Measurements from ENCODE around the gene ZMYM4.
"Not testable (repeated sequence)": the region's sequence is repeated elsewhere in the genome, so short reads cannot be mapped to it uniquely, and the experiment has no call there.

Gene ZMYM4

DNA sequence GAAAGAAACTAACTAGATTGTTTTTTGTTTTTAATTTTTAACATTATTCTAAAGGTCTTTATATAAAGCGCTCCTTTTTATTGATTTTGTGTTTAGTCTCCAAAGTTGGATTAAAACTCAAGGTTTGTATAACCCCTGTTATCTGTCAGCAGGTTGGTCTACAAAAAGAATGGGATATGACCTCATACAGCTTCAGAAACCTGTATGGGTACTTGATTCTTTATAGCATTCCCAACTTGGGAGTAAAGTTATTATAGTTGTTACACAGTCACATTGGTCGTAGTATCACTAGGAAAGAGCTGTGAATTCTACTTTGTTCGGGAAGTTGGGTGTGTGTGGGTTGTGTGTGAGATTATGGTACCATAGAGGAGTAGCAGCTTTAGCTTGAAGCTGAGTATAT lies 52.4 kb downstream of the ZMYM4 start:
- Histone ChIP-seq H3K9me3 (ENCODE audit: control insufficient read depth, insufficient read depth, low read length) (no peaks in the 10 kb centered on the region), H3K36me3 (ENCODE audit: insufficient read depth, low read length) (no peaks in the 10 kb centered on the region), H3K4me1 (ENCODE audit: insufficient read depth, low read length) (no peaks in the 10 kb centered on the region), H3K9ac (ENCODE audit: low read depth, low read length) (no peak overlapping the region)

DNA sequence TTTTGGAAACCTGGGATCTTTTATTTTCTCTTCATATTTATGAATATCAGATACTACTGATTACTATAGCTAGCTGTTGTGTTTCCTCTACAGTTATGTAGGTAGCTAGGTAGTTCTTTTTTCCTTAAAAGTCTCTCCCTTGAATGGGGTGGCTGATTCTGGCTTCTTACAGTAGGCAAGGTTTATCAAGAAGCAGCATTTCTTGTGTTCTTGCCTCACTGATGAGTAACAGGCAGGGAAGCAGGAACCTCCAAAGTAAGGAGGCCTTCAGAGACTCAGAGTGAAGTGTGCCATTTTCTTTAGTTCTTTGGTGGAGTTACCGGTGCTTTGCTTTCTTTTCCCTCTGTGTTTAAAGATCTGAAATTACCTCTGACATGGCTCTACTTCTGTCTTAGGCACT lies 56.0 kb downstream of the ZMYM4 start:
- Histone ChIP-seq H3K9me3 (ENCODE audit: control insufficient read depth, insufficient read depth, low read length) (no peaks in the 10 kb centered on the region), H3K9ac (ENCODE audit: low read depth, low read length) (no peak overlapping the region), H3K4me1 (ENCODE audit: insufficient read depth, low read length) (no peaks in the 10 kb centered on the region), H3K36me3 (ENCODE audit: insufficient read depth, low read length) (peaks cover 3% of the 10 kb centered on the region; the same call in 1 of the 2 replicates)

DNA sequence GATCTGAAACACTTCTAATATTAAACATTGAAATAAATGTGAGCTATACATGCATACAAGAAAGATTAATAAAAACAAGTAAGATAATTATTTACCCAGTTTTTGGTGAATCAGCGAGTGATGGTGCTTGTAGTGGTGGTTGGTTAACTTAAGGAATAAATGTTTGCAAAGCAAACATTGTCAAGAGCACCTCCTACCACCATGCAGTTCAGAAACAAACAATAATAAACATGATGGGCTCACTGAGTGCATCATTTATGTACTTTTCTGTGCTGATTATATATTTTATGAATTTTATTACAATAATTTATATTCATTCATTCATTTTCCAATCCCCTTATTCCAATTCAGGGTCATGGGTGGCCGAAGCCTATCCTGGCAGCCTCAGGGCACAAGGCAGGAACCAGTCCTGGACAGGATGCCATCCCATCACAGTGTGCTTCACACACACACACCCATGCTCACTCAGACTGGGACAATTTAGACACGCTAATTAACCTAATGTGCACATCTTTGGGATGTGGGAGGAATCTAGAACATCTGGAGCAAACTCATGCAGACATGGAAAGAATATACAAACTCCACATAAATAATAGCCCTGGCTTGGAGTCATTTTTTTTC lies 57.8 kb downstream of the ZMYM4 start:
- H3K9ac ChIP-seq (ENCODE audit: low read depth, low read length): no peak overlapping the region
- no peaks in the 10 kb centered on the region for H3K4me1 ChIP-seq (ENCODE audit: insufficient read depth, low read length)
- no peaks in the 10 kb centered on the region for H3K9me3 ChIP-seq (ENCODE audit: control insufficient read depth, insufficient read depth, low read length)
- H3K36me3 ChIP-seq (ENCODE audit: insufficient read depth, low read length): peaks cover 3% of the 10 kb centered on the region; the same call in 1 of the 2 replicates

DNA sequence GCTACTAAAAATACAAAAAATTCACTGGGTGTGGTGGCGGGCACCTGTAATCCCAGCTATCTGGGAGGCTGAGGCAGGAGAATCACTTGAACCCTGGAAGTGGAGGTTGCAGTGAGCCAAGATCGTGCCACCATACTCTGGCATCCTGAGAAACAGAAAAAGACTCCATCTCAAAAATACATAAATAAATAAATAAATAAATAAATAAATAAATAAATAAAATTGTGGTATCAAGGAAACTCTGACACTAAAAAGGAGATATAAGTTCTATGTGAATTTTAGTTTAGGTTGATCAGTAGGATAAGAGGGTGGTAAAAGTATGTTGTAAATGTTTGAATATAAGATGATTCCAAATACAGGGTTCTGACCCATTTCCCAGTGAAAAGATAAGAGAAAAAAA lies 63.1 kb downstream of the ZMYM4 start:
- not testable (repeated sequence) for H3K36me3 ChIP-seq (ENCODE audit: insufficient read depth, low read length)

DNA sequence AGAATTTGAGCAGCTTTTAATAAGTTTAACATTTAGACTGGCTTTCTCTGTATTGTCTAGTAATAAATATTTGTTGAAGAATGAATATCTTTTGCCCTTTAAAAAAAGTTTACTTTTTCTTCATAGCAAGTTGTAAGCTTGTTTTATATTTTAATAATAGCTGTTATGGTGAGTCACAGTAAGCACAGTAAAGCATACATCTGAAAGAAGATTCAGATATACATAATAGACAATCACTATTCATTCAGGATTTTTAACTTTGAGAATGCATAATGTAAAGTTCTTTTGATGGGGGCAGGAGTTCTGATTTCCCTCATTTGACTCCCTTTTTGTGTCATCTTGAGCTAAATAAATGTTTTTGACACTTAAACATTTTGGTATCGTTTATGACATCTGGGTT lies 66.0 kb downstream of the ZMYM4 start:
- no peaks in the 10 kb centered on the region for H3K9me3 ChIP-seq (ENCODE audit: control insufficient read depth, insufficient read depth, low read length)
- H3K36me3 ChIP-seq (ENCODE audit: insufficient read depth, low read length): no peaks in the 10 kb centered on the region; the same call in 1 of the 2 replicates
- no peak overlapping the region for H3K9ac ChIP-seq (ENCODE audit: low read depth, low read length)
- H3K4me1 ChIP-seq (ENCODE audit: insufficient read depth, low read length): no peaks in the 10 kb centered on the region

More for the DNA sequence above, 63.1 kb downstream of the ZMYM4 start:
- H3K4me1 ChIP-seq (ENCODE audit: insufficient read depth, low read length); H3K9me3 ChIP-seq (ENCODE audit: control insufficient read depth, insufficient read depth, low read length); H3K9ac ChIP-seq (ENCODE audit: low read depth, low read length): not testable (repeated sequence)

DNA sequence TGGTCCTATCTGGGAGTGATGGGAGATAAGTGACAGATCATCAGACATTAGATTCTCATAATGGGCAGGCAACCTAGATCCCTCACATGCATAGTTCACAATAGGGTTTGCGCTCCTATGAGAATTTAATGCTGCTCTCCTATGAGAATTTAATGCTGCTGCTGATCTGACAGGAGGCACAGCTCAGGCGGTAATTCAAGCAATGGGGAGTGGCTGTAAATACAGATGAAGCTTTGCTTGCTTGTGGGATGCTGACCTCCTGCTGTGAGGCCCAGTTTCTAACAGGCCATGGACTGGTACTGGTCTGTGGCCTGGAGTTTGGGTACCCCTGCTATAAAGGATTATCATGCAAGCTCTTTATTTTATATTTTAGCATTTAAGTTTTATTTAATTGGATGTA lies 72.0 kb downstream of the ZMYM4 start:
- H3K9me3 ChIP-seq (ENCODE audit: control insufficient read depth, insufficient read depth, low read length): no peaks in the 10 kb centered on the region

DNA sequence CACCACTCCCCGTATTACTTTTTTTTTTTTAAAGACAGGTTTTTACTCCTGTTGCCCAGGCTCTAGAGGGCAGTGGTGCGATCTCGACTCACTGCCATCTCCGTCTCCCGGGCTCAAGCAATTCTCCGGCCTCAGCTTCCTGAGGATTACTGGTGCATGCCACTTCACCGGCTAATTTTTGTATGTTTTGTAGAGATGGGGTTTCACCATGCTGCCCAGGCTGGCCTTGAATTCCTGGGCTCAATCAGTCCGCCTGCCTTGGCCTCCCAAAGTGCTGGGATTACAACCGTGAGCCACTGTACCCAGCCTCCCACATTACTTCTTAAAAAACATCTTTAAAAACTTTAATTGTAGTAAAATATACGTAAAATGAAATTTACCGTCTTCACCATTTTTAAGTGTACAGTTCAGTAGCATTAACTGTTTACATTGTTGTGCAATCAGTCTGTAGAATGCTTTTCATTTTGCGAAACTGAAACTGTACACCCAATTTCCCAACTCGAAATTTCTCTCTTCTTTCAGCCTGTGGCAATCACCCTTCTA lies 77.0 kb downstream of the ZMYM4 start:
- Histone ChIP-seq H3K9ac (ENCODE audit: low read depth, low read length) (no peak overlapping the region), H3K36me3 (ENCODE audit: insufficient read depth, low read length) (no peaks in the 10 kb centered on the region), H3K9me3 (ENCODE audit: control insufficient read depth, insufficient read depth, low read length) (no peaks in the 10 kb centered on the region), H3K4me1 (ENCODE audit: insufficient read depth, low read length) (no peaks in the 10 kb centered on the region)

More for the DNA sequence above, 72.0 kb downstream of the ZMYM4 start:
- no peaks in the 10 kb centered on the region for H3K36me3 ChIP-seq (ENCODE audit: insufficient read depth, low read length)
- no peaks in the 10 kb centered on the region for H3K4me1 ChIP-seq (ENCODE audit: insufficient read depth, low read length)
- no peak overlapping the region for H3K9ac ChIP-seq (ENCODE audit: low read depth, low read length)

DNA sequence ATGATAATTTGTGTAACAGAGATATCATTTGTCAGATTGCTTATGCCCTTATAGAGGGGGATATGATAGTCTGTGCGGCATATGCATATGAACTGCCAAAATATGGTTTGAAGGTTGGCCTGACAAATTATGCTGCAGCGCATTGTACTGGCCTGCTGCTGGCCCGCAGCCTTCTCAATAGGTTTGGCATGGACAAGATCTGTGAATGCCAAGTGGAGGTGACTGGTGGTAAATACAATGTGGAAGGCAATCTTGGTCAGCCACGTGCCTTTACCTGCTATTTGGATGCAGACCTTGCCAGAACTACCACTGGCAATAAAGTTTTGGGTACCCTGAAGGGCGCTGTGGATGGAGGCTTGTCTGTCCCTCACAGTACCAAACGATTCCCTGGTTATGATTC lies 82.4 kb downstream of the ZMYM4 start:
- H3K9me3 ChIP-seq (ENCODE audit: control insufficient read depth, insufficient read depth, low read length): no peaks in the 10 kb centered on the region

DNA sequence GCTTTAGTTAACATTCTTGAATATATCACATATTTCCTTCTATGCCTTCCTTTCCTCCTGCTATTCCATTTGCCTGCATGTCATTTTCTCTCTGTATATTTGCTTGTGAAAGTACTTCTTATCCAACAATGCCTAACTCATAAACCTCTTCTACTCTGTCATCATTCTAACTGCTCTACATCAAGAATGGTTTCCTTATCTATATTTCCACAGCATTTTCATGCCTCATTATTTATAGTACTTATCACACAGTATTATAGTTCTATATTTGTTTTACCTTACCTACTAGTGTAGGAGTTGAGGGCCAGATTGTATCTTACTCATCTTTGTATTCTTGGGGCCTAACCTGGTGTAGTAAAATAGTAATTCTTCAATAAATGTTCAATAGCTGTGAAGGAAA lies 91.5 kb downstream of the ZMYM4 start:
- no peaks in the 10 kb centered on the region for H3K36me3 ChIP-seq (ENCODE audit: insufficient read depth, low read length)
- no peaks in the 10 kb centered on the region for H3K9me3 ChIP-seq (ENCODE audit: control insufficient read depth, insufficient read depth, low read length)

More for the DNA sequence above, 82.4 kb downstream of the ZMYM4 start:
- no peaks in the 10 kb centered on the region for H3K36me3 ChIP-seq (ENCODE audit: insufficient read depth, low read length)
- H3K4me1 ChIP-seq (ENCODE audit: insufficient read depth, low read length): no peaks in the 10 kb centered on the region
- no peak overlapping the region for H3K9ac ChIP-seq (ENCODE audit: low read depth, low read length)

DNA sequence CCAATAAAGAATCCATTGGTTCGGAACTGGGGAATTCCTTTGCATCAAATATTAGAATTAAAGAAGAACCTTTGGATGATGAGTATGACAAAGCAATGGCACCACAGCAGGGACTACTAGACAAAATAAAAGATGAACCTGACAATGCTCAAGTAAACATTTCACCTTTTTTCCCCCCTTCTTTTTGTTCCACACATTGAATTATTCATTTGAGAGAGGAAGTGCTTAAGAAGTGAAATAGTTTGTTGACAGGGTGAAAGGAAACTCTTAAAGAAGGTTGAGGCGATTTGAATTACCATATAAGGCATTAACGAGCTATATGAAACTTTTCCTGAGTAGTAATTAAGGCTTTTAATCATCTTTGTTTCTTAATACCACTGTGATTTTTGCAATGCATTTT lies 93.1 kb downstream of the ZMYM4 start:
- no peak overlapping the region for H3K9ac ChIP-seq (ENCODE audit: low read depth, low read length)
- H3K4me1 ChIP-seq (ENCODE audit: insufficient read depth, low read length): peaks cover 12% of the 10 kb centered on the region; the same call in 1 of the 2 replicates
- no peaks in the 10 kb centered on the region for H3K9me3 ChIP-seq (ENCODE audit: control insufficient read depth, insufficient read depth, low read length)
- no peaks in the 10 kb centered on the region for H3K36me3 ChIP-seq (ENCODE audit: insufficient read depth, low read length)

More for the DNA sequence above, 91.5 kb downstream of the ZMYM4 start:
- H3K9ac ChIP-seq (ENCODE audit: low read depth, low read length): no peak overlapping the region
- peaks cover 12% of the 10 kb centered on the region; the same call in 1 of the 2 replicates for H3K4me1 ChIP-seq (ENCODE audit: insufficient read depth, low read length)

DNA sequence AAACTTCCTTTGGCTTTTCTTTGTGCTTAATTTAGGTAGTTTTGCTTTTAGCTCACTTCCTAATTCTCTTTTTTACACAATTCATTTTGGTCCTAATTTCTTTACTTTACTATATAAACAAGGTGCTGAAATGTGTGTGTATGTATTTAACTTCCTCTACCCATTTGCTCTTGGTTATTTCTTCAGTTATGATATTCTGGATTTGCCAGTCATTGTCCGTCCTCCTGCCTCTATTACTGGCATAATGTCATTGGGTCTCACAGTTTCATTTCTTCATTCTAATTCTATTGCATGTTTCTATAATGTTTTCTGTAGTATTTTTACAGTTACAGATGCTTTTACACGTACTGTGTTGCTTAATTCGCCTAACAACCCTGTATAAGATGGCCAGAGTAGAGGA lies 96.2 kb downstream of the ZMYM4 start:
- Histone ChIP-seq H3K36me3 (ENCODE audit: insufficient read depth, low read length) (no peaks in the 10 kb centered on the region), H3K9ac (ENCODE audit: low read depth, low read length) (no peak overlapping the region), H3K4me1 (ENCODE audit: insufficient read depth, low read length) (peaks cover 12% of the 10 kb centered on the region; the same call in 1 of the 2 replicates), H3K9me3 (ENCODE audit: control insufficient read depth, insufficient read depth, low read length) (no peaks in the 10 kb centered on the region)

DNA sequence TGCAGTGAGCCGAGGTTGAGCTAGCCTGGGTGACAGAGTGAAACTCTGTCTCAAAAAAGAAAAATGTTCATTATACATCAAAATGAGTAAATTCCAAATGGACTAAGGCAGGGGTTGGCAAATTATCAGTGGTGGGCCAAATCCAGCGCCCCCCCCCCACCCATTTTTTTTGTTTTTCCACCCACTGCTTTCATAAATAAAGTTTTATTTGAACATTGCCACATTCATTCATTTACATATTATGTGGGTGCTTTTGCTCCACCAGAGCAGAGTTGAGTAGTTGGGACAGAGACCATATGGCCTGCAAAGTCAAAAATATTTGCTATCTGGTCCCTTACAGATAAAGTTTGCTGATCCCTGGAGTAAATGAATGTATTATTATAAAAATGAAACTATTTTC lies 99.4 kb downstream of the ZMYM4 start:
- Histone ChIP-seq H3K4me1 (ENCODE audit: insufficient read depth, low read length) (no peaks in the 10 kb centered on the region), H3K9ac (ENCODE audit: low read depth, low read length) (no peak overlapping the region), H3K9me3 (ENCODE audit: control insufficient read depth, insufficient read depth, low read length) (no peaks in the 10 kb centered on the region), H3K36me3 (ENCODE audit: insufficient read depth, low read length) (no peaks in the 10 kb centered on the region)

DNA sequence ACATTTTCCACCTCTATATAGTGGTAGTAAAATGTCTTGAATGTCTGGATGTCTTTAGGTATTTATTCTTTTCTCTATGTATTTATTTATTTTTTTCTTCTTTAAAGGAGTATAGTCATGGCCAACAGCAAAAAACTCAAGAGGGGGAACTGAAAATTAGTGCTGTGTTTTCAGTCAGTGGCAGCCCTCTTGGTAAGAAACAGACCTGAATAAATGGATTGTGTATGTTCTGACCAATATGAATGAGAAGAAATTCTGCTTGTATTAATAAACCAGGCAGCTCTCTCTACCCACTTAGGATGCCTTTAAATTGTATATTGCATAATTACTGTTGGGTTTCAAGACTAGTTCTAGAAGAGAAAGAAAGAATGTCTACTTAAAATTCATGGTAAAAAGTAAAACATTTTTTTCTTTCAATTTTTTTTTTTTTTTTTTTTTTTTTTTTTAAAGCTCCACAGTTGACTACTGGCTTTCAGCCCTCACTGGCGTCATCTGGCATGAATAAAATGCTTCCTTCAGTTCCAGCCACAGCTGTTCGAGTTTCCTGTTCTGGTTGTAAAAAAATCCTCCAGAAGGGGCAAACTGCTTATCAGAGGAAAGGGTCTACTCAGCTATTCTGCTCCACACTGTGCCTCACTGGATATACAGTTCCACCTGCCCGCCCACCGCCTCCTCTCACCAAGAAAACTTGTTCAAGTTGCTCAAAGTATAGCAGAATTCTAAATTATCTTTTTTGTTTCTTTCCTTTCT lies 101.6 kb downstream of the ZMYM4 start:
- no peaks in the 10 kb centered on the region for H3K9me3 ChIP-seq (ENCODE audit: control insufficient read depth, insufficient read depth, low read length)
- H3K9ac ChIP-seq (ENCODE audit: low read depth, low read length): no peak overlapping the region
- no peaks in the 10 kb centered on the region for H3K4me1 ChIP-seq (ENCODE audit: insufficient read depth, low read length)
- no peaks in the 10 kb centered on the region for H3K36me3 ChIP-seq (ENCODE audit: insufficient read depth, low read length)

DNA sequence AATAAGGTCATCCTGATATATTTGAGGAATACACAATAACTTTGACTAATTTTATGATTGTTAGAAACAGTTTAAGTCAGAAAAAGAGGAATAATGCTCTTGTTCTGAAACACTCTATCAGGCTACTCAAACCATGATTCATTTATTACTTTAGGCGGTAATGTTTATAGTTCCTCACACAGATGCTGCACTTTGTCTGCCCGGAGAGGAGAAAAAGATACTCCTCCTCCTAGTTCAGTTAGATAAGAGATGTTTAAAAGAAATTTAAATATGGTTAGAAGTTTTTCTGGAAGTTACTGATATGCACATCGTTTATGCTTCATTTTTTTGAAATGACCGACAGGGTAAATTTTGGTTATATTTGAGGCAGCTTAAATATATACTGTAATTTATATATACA lies 103.0 kb downstream of the ZMYM4 start:
- Histone ChIP-seq H3K36me3 (ENCODE audit: insufficient read depth, low read length) (no peaks in the 10 kb centered on the region), H3K9me3 (ENCODE audit: control insufficient read depth, insufficient read depth, low read length) (no peaks in the 10 kb centered on the region), H3K9ac (ENCODE audit: low read depth, low read length) (no peak overlapping the region), H3K4me1 (ENCODE audit: insufficient read depth, low read length) (no peaks in the 10 kb centered on the region)

DNA sequence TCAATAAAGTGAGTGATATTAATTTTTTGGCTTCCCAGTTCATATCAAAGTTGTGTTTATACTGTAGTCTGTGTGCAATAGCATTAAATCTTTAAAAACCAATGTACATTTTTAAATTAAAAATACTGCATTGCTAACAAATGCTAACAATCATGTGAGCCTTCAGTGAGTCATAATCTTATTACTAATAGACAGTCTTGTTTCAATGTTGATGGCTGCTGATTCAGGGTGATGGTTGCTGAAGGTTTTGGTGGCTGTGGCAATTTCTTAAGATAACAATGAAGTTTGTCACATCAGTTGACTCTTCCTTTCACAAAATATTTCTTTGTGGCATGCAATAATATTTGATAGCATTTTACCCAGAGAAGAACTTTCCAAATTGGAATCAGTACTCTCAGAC lies 109.0 kb downstream of the ZMYM4 start:
- H3K36me3 ChIP-seq (ENCODE audit: insufficient read depth, low read length): no peaks in the 10 kb centered on the region
- H3K9ac ChIP-seq (ENCODE audit: low read depth, low read length): no peak overlapping the region
- no peaks in the 10 kb centered on the region for H3K9me3 ChIP-seq (ENCODE audit: control insufficient read depth, insufficient read depth, low read length)
- no peaks in the 10 kb centered on the region for H3K4me1 ChIP-seq (ENCODE audit: insufficient read depth, low read length)
